GM12801 (cell line): ENCODE data around the gene SPEM2.

Source experiments
- TF ChIP-seq, protein P1 (sequence below): IDR thresholded peaks from one replicate; pipeline ENCODE4 v1.5.1; 2011; ENCODE audit warnings: control low read depth; ENCODE audit not compliant: insufficient read length; ENCODE audit errors: extremely low read depth

The SPEM2 gene

GRCh38 chr17:7437369-7437863 is 12.0 kb downstream of the SPEM2 start:
- TF ChIP-seq, protein P1, sequence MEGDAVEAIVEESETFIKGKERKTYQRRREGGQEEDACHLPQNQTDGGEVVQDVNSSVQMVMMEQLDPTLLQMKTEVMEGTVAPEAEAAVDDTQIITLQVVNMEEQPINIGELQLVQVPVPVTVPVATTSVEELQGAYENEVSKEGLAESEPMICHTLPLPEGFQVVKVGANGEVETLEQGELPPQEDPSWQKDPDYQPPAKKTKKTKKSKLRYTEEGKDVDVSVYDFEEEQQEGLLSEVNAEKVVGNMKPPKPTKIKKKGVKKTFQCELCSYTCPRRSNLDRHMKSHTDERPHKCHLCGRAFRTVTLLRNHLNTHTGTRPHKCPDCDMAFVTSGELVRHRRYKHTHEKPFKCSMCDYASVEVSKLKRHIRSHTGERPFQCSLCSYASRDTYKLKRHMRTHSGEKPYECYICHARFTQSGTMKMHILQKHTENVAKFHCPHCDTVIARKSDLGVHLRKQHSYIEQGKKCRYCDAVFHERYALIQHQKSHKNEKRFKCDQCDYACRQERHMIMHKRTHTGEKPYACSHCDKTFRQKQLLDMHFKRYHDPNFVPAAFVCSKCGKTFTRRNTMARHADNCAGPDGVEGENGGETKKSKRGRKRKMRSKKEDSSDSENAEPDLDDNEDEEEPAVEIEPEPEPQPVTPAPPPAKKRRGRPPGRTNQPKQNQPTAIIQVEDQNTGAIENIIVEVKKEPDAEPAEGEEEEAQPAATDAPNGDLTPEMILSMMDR, result no peak

DNA sequence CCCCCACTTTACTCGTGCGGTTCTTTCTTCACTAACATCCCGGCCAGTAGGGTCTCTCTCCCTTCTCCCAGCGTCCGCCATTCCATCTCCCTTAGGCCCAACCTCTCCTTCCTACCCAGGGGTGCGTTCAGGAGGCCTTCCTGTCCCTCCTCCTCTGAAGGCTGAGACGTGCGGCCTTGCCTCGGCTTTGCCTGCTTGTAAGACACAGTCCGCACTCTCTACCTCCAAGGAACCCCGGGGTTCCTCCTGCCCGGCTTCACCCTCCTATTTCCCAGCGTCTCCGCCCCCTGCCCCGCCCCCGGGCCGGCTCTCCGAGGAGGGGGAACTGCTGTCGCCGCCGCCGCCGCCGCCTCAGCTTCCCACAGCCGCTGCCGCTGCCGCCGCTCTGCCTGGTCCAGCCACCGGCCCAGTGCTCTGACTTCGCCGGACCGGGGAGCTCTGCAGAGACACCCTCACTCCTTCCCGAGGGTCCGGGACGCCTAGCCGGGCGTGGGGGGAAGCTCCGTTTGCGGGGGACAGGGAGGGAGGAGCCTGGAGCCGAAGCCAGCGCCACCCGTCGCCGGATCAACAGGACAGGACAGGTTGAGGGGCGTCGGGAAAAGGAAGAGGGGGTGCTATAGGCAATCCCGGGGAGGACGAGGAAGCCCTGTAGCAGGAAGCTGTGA is 12.7 kb downstream of the SPEM2 start:
- TF ChIP-seq, protein P1, result no peak

DNA sequence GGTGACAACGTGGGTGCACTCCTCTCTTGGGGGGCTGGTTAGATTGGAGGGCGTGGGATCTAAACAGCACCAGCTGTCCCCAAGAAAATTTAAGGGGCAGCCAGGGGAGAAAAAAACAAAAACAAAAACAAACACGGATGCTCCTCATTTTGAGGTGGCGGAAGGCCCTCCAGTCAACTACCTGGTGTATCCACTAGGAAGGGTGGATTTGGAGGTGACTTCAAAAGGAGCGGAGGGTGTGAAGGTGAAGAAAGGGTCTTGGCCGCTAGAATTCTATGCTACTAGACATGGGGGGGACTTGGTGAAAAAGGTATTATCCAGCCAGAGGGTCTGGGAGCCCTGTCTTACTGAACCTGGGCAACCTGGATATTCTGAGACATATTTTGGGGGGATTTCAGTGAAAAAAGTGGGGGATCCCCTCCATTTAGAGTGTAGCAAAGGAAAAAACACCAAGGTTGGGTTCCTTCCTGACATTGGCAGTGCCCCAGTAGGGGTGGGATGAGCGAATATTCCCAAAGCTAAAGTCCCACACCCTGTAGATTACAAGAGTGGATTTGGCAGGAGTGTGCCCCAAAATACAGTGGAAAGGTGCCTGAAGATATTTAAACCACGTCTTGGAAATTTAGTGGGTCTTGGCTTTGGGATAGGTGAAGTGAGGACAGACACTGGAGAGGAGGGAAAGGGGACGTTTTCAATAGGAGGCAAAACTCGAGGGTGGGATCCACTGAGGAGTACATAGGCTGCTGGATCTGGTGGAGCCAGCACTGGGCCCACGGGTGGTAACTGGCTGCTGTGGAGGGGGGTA is 13.4 kb downstream of the SPEM2 start:
- TF ChIP-seq, protein P1, result no peak

DNA sequence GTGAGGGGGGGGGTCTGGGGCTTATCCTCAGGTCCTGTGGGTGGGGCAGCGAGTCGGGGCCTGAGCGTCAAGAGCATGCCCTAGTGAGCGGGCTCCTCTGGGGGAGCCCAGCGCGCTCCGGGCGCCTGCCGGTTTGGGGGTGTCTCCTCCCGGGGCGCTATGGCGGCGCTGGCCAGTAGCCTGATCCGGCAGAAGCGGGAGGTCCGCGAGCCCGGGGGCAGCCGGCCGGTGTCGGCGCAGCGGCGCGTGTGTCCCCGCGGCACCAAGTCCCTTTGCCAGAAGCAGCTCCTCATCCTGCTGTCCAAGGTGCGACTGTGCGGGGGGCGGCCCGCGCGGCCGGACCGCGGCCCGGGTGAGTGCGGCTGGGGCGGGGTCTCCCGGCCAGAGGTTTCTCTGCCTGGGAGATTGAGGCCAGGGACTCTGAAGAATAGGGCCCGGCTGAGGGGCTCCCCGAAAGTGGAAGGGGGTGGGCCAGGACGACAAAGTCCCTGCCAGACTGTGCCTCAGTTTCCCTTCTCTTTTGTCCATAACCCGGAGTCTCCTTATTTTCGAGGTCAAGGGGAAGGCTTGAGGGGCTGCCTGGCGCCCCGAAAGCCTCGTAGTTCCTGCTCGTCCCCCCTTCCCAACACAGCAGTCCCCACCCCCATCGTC is 14.2 kb downstream of the SPEM2 start, which contains the start of gene FGF11:
Gene FGF11, plus strand, starts transcription at position 51 of the 651 bp plus-strand sequence. Its CDS starts 109 bp downstream, at position 160.
- TF ChIP-seq, protein P1, result no peak

DNA sequence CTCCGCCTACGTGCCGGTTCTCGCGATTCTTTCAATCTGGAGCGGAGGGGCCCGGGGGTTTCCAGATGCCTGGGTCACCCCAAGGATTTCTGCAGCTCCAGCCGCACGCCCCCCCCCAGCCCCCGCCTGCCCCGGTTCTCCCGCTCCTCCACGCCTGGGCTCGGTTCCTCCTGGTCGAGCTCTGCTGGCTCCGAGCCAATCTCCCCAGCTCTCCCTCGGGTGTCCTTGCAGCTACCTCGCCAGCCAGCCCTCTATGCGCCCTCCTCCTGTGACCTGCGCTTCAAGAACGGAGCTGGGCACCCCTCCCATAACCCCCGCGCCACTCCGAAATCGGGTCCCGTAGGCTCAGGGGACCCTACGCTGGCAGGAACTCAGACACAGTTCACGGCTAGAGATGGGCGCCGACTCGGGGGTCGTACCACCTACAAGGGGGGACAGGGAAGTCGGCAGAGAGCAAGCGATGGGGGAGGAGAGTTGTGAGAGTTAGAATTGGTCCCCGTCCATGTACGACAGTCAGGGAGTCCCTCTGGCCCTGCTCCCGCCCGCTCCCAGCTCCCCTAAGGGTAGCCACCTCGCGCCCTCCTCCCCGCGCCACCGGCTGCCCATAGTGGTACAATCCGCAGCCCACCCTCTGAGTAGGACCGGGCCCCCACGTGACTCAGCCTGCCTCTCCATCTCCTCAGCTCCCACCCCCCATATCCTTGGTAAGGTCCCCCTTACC is 14.9 kb downstream of the SPEM2 start:
- TF ChIP-seq, protein P1, result no peak

GRCh38 chr17:7440834-7441195 is 15.4 kb downstream of the SPEM2 start:
- TF ChIP-seq, protein P1, result no peak

DNA sequence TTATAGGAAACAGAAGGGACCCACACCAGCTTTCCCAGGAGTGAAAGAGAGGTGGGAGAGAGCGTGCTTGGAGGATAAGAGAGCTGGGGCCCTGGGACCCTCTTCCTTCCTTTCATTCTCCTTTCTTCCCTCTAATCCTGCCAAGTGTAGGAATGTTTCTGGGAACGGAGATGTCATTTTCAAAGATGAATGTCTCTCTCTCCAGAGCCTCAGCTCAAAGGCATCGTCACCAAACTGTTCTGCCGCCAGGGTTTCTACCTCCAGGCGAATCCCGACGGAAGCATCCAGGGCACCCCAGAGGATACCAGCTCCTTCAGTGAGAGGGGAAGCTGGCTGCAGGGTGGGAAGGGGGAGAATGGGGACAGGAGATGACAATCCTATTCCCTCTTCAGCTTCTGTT is 15.8 kb downstream of the SPEM2 start:
- TF ChIP-seq, protein P1, result no peak
